BLaER1 (cell line): ENCODE measurements around the gene CCDC197.
A peak's percentile ranks its signal among the peaks of the same experiment; 100 is the strongest.

Experiments
- H3K27ac ChIP-seq: shearing (Covaris generic); formaldehyde crosslinking; 2 replicates; pipeline ENCODE4 v1.8.1; 2022
- H3K27me3 ChIP-seq: shearing (Covaris generic); formaldehyde crosslinking; 2 replicates; pipeline ENCODE4 v1.8.1; 2022
- H3K36me3 ChIP-seq: shearing (Covaris generic); formaldehyde crosslinking; 2 replicates; pipeline ENCODE4 v1.8.1; 2022
- H3K4me1 ChIP-seq: shearing (Covaris generic); formaldehyde crosslinking; 2 replicates; pipeline ENCODE4 v1.8.1; 2022
- H3K4me2 ChIP-seq: shearing (Covaris generic); formaldehyde crosslinking; 2 replicates; pipeline ENCODE4 v1.8.1; 2022
- H3K4me3 ChIP-seq: shearing (Covaris generic); formaldehyde crosslinking; 2 replicates; pipeline ENCODE4 v1.8.1; 2022
- H3K9ac ChIP-seq: shearing (Covaris generic); formaldehyde crosslinking; 2 replicates; pipeline ENCODE4 v1.8.1; 2022
- H3K9me3 ChIP-seq: shearing (Covaris generic); formaldehyde crosslinking; 2 replicates; pipeline ENCODE4 v1.8.1; 2022
- H4K20me1 ChIP-seq: shearing (Covaris generic); formaldehyde crosslinking; 2 replicates; pipeline ENCODE4 v1.8.1; 2022
- Cebpa-rat ChIP-seq: shearing (Covaris generic); IDR thresholded peaks from 2 replicates; pipeline ENCODE4 v1.8.1; 2022

The CCDC197 gene

DNA sequence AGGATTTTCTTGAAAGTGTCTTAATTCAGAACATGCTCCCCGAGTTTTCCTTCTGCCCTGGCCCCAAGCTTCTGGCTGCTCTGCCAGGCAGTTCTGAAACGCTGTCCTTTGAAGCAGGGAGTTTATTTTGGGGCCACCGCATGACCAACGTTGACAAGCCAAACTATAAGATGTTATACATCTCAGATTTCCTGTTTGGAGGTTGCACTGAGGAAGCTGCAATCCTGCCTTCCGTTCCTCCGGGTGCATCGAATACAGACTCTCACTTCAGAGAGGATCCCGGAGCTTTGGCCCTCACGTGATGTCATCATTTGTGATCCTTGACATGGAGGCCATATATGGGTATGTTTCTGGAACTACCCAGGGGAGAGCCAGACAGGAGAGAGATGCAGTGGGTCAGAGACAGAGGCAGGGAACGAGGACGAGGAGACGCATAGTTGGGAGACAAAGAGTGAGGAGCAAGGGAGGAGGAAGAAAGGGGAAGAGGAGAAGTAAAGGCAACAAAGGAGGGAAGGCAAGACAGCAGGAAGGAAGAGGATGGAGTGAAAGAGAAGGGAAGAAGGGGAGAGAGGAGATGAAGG lies 20.5 kb upstream of the CCDC197 start, which contains the start of gene ASB2:
Gene ASB2, minus strand, starts transcription at position 94 of the 581 bp plus-strand sequence. CDS start 12,031 bp downstream, outside the sequence.
- TF ChIP-seq Cebpa-rat: no peak
- H3K27ac ChIP-seq: no peak within 1 kb of the TSS
- no peak within 1 kb of the TSS for H3K9ac ChIP-seq
- peaks cover 69% of the 10 kb centered on the region for H3K4me1 ChIP-seq
- peaks cover 46% of the 10 kb centered on the region for H3K27me3 ChIP-seq
- H3K4me3 ChIP-seq: peak within 1 kb of the TSS; percentile 40
- no peaks in the 10 kb centered on the region for H4K20me1 ChIP-seq
- H3K36me3 ChIP-seq: no peaks in the 10 kb centered on the region
- H3K4me2 ChIP-seq: peak within 1 kb of the TSS; percentile 82
- H3K9me3 ChIP-seq: peaks cover 9% of the 10 kb centered on the region; the same call in 1 of the 2 replicates

DNA sequence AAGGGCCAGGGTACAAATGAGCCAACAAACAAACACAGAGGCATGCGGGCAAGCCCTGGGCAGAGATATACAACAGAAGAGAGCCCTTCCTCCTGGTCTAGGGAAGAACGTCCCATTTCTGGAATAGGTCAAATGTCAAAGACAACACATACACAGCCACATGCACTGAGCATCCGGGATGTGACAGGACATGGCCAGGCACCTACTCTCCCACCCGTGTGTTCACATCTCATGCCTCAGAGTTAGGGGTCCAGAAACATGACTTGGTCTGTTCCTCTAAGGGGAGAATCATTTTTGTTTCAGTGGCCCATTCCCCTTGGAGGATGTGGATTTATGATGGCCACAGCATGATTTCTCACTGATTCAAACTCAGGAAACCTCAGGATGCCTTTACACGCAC lies 19.9 kb upstream of the CCDC197 start:
- Histone ChIP-seq H3K4me2 (peak overlapping the region; percentile 82), H3K4me1 (peaks cover 65% of the 10 kb centered on the region), H3K9ac (no peak overlapping the region), H3K4me3 (no peak overlapping the region), H3K36me3 (no peaks in the 10 kb centered on the region), H4K20me1 (no peaks in the 10 kb centered on the region), H3K27me3 (peaks cover 52% of the 10 kb centered on the region), H3K9me3 (peaks cover 9% of the 10 kb centered on the region; the same call in 1 of the 2 replicates), H3K27ac (no peak overlapping the region)
- TF ChIP-seq Cebpa-rat: no peak

DNA sequence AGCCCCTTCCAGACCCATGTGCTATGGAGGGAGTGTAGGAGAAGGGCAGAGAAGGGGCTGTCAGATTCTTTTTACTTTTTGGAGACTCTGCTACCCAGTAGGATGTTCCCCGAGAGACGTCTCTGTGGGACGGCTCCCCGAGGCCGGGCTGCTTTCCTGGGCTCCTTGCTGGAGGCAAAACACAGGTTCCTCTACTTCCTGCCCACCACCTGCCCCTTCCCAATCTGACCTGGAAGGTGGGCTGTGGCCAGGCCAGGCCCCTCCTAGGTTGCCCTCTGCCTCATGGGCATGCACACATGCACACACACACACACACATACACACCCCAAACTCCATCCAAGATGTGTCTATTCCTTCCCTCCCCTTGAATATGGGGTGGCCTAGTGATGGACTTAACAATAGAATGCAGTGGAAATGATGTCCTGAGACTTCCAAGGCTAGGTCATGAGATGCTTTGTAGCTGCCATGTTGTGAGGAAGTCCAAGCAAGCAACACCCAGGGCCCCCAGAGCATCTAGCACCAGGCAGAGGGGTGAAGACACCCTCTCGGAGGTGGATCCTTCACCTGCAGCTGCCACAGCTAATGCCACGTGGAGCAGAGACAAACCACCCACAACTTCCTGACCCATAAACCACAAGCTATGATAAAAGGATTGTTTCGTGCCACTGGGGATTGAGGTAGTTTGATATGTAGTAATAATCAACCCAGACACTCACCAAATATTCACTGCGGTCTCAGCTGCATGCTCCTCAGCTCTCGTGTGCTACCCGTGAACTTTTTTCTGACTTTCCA lies 19.1 kb upstream of the CCDC197 start:
- Histone ChIP-seq H3K36me3 (no peaks in the 10 kb centered on the region), H3K4me3 (no peak overlapping the region), H3K27me3 (peaks cover 54% of the 10 kb centered on the region), H3K9ac (no peak overlapping the region), H4K20me1 (no peaks in the 10 kb centered on the region), H3K27ac (no peak overlapping the region), H3K4me2 (peak overlapping the region; percentile 82), H3K4me1 (peaks cover 60% of the 10 kb centered on the region), H3K9me3 (peaks cover 9% of the 10 kb centered on the region; the same call in 1 of the 2 replicates)
- no peak for TF ChIP-seq Cebpa-rat

DNA sequence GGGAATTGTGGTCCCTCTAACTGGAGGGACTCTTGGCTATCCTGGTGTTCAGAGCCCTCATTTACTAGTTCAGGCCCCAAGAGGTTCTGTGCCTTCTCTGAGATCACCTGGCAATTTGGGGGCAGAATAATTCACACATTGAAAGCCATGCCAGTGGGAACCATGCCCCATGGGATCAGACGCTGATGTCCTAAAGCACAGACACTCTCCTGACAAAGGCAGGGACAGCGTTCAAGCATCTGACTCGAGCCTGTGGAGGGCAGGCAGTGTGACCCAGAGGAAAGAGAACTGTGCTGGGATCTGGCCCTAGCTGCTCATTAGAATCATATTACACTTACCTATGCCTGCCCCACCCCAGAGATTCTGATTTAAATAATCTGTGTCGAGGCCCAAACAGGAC lies 18.4 kb upstream of the CCDC197 start:
- no peak overlapping the region for H3K27ac ChIP-seq
- no peak for TF ChIP-seq Cebpa-rat
- H3K9ac ChIP-seq: no peak overlapping the region
- H3K36me3 ChIP-seq: no peaks in the 10 kb centered on the region
- peaks cover 14% of the 10 kb centered on the region; the same call in 1 of the 2 replicates for H3K9me3 ChIP-seq
- H3K4me3 ChIP-seq: no peak overlapping the region
- peak overlapping the region; percentile 82 for H3K4me2 ChIP-seq
- H3K4me1 ChIP-seq: peaks cover 58% of the 10 kb centered on the region
- H4K20me1 ChIP-seq: no peaks in the 10 kb centered on the region
- peaks cover 48% of the 10 kb centered on the region for H3K27me3 ChIP-seq

DNA sequence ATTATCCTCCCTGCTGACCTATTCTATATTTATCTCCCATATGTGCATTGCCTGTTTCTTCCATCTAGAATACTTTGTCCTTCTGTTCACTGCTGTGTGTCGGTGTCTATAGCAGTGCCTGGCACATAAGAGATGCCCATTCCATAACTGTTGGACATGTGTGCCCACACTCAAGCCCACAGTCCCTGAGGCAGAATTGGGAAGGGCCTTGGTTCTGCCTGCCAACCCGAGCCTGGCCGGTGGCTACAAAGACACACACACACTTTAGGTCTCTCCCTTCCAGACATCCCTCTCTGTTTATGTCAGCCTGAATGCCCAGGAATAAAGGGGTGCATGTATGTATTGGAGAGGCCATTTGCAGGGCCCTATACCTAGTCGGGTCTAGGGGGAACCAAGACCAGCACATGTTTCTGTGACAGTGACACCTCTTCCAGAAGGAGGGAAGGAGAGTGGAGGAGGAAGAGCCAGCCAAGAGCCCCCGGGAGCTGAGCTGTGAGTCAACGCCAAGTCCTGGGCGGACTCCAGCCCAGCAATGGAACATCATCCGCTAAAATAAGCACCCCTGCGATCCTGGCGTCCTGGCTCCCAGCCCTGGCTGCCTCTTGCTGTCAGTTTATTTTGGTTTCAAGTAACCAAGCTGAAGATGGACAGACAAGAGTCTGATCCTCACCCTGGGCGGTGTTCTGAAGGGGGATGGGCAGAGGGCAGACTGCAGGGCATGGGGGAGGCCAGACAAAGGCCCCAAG lies 16.5 kb upstream of the CCDC197 start:
- Histone ChIP-seq H3K27ac (no peak overlapping the region), H3K27me3 (peaks cover 37% of the 10 kb centered on the region)
- TF ChIP-seq Cebpa-rat: no peak

DNA sequence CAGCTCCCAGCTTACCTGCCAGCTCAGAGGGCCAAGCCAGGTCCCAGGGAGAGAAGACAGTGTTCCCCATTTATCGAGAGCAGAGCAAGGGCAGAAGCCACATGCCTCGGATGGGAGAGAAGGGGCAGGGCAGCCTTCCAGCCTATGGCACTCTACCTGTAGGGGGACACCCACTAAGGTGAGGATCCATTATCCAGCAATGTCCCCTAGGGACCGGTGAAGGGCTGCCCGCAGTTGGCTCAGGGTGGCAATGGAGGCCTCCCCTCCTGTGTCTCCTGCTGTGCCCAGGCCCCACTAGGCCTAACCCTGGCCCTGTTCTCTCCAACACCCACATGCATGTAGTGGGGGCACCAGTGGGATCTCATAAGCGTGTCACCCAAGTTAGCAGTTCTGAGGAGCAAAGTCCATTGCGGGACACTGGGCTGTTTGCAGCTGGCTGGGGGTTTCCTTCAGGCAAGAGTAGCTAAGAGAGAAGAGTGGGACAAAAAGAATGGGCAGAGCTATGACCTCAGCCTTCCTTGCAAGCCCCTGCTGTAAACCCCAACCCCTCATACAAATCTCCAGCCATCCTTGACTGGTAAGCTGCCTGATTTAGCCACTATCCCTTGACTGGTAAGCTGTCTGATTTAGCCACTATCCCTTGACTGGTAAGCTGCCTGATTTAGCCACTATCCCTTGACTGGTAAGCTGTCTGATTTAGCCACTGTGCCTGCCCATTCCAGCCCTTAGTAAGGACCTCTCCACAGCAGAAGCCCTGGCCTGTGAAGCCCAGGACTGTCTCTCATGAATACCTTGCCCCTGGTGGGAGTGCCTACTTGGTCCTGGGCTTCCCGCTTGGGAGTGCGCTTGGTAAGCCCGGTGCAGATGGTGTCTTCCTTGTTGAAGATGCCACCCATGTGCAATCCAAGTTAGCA lies 15.5 kb upstream of the CCDC197 start:
- Histone ChIP-seq H4K20me1 (no peaks in the 10 kb centered on the region), H3K9me3 (peaks cover 14% of the 10 kb centered on the region; the same call in 1 of the 2 replicates), H3K9ac (no peak overlapping the region), H3K27me3 (peaks cover 39% of the 10 kb centered on the region), H3K4me2 (no peak overlapping the region), H3K4me3 (no peak overlapping the region), H3K36me3 (no peaks in the 10 kb centered on the region), H3K27ac (no peak overlapping the region), H3K4me1 (peaks cover 29% of the 10 kb centered on the region)
- no peak for TF ChIP-seq Cebpa-rat

More for the DNA sequence above, 16.5 kb upstream of the CCDC197 start:
- H3K9ac ChIP-seq: no peak overlapping the region
- H3K36me3 ChIP-seq: no peaks in the 10 kb centered on the region
- H3K4me2 ChIP-seq: no peak overlapping the region
- H3K4me1 ChIP-seq: peaks cover 39% of the 10 kb centered on the region
- H4K20me1 ChIP-seq: no peaks in the 10 kb centered on the region
- H3K9me3 ChIP-seq: peaks cover 14% of the 10 kb centered on the region; the same call in 1 of the 2 replicates
- H3K4me3 ChIP-seq: no peak overlapping the region

DNA sequence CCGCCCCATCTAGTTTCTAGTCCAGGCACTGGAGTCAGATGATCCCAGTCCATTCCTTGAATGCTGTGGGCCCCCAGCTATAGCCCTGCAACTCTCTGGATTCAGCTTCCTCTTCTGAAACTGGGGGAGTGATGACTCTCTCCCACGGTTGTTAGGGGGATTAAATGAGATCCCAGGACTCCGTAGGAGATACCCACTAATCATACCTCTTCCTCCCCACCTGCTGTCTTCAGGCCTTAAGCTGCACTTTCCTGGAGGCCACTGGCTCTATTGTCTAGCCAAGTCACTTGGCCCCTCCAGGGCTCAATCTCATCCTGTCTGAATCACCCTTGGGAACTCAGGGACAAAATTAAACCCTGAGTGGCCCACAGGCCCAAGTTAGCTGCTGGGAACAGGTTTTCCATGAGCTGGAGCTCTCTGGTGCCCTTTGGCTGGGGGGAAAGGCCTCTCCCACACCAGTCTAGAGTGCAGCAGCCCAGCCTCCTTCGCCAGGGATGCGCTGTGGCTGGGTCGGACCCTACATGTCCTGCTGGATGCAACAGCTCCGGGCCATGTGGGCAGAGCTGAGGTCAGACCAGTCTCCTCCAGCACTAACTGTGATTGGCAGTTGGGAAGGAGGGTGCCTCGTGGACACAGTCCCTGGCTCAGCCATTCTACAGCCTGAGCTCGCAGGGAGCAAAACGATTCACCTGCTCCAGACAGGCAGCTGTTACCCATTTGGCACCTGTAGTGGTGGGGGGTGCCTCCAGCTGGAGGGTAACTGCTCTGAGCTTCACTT lies 14.7 kb upstream of the CCDC197 start:
- no peaks in the 10 kb centered on the region for H4K20me1 ChIP-seq
- H3K4me1 ChIP-seq: peaks cover 21% of the 10 kb centered on the region
- H3K9ac ChIP-seq: no peak overlapping the region
- H3K4me3 ChIP-seq: no peak overlapping the region
- H3K27me3 ChIP-seq: peaks cover 46% of the 10 kb centered on the region
- no peaks in the 10 kb centered on the region for H3K36me3 ChIP-seq
- peaks cover 13% of the 10 kb centered on the region; the same call in 1 of the 2 replicates for H3K9me3 ChIP-seq
- no peak overlapping the region for H3K4me2 ChIP-seq
- H3K27ac ChIP-seq: no peak overlapping the region
- TF ChIP-seq Cebpa-rat: no peak

DNA sequence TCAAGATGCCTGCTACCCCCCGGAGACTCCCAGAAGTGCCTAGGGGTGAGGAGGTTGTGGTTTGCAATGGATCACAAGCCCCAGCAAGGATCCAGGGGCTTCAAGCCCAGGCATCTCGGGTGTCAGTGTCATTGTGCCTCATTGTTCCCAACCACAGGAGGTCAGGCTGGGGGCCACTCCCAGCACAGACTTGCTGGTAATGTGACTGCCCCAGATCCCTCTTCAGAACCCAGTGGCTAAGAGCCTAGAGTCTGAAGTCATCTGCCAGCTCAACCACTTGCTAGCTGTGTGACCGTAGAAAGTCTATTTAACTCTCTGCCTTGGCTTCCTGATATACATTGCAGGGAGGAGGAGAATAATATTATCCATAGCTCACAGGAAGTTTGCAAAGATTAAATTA lies 13.0 kb upstream of the CCDC197 start:
- H3K27me3 ChIP-seq: peaks cover 45% of the 10 kb centered on the region
- H3K9me3 ChIP-seq: peaks cover 5% of the 10 kb centered on the region; the same call in 1 of the 2 replicates
- no peak overlapping the region for H3K4me3 ChIP-seq
- no peaks in the 10 kb centered on the region for H3K36me3 ChIP-seq
- H3K4me1 ChIP-seq: peaks cover 4% of the 10 kb centered on the region
- TF ChIP-seq Cebpa-rat: no peak
- H3K4me2 ChIP-seq: no peak overlapping the region
- no peak overlapping the region for H3K9ac ChIP-seq
- H3K27ac ChIP-seq: no peak overlapping the region
- no peaks in the 10 kb centered on the region for H4K20me1 ChIP-seq
